GM23338 (cell line): ENCODE measurements around the gene RRBP1. TPM values are rescaled to one million over a fixed set of nuclear protein-coding genes. Genes with fewer than 3 reads are reported as not detected.

Experiments used
- ATAC-seq: fragments of 200-7000 bp; cut with Tn5 transposase; 3 replicates; pipeline ENCODE4 v1.9.1; 2020
- DNase-seq: peaks from one replicate; pipeline ENCODE4 v3.0.0-alpha.2; 2015; ENCODE audit warnings: low spot score
- H2AFZ ChIP-seq: fragments of 200-600 bp; sonication (generic); 2 replicates; pipeline ENCODE4 v1.8.0; 2016; ENCODE audit warnings: antibody characterized with exemption, mild to moderate bottlenecking, moderate library complexity
- H3F3A ChIP-seq: fragments of 200-600 bp; sonication (generic); replicated peaks from 2 replicates; pipeline ENCODE4 v1.8.0; 2017; ENCODE audit warnings: antibody characterized with exemption, mixed run types, low read depth
- H3K27ac ChIP-seq: fragments of 200-600 bp; sonication (generic); 2 replicates; pipeline ENCODE4 v1.6.1; 2016; ENCODE audit warnings: low read depth
- H3K27me3 ChIP-seq: fragments of 200-600 bp; sonication (generic); 2 replicates; pipeline ENCODE4 v1.8.0; 2016; ENCODE audit warnings: mild to moderate bottlenecking, mixed run types, moderate library complexity; ENCODE audit not compliant: insufficient read depth
- H3K36me3 ChIP-seq: fragments of 200-600 bp; sonication (generic); 2 replicates; pipeline ENCODE4 v1.8.0; 2016; ENCODE audit warnings: mild to moderate bottlenecking; ENCODE audit not compliant: insufficient read depth
- H3K4me1 ChIP-seq: fragments of 200-600 bp; sonication (generic); 2 replicates; pipeline ENCODE4 v1.8.0; 2016; ENCODE audit warnings: mild to moderate bottlenecking, moderate library complexity; ENCODE audit not compliant: insufficient read depth
- H3K4me2 ChIP-seq: fragments of 200-600 bp; sonication (generic); 2 replicates; pipeline ENCODE4 v1.7.1; 2017; ENCODE audit warnings: mixed run types
- H3K4me3 ChIP-seq: fragments of 200-600 bp; sonication (generic); 2 replicates; pipeline ENCODE4 v1.6.1; 2016; ENCODE audit warnings: mixed run types
- H3K79me2 ChIP-seq: fragments of 200-600 bp; sonication (generic); replicated peaks from 2 replicates; pipeline ENCODE4 v1.8.0; 2017; ENCODE audit warnings: mild to moderate bottlenecking; ENCODE audit not compliant: insufficient read depth
- H3K9me2 ChIP-seq: fragments of 200-600 bp; sonication (generic); 2 replicates; pipeline ENCODE4 v1.8.0; 2017; ENCODE audit not compliant: insufficient read depth
- H4K20me1 ChIP-seq: fragments of 200-600 bp; sonication (generic); replicated peaks from 2 replicates; pipeline ENCODE4 v1.8.0; 2017; ENCODE audit warnings: mild to moderate bottlenecking; ENCODE audit not compliant: insufficient read depth
- H3K27ac Mint-ChIP-seq: 2 replicates; pipeline ENCODE4 v1.8.0; 2020; ENCODE audit warnings: inconsistent platforms, mild to moderate bottlenecking, moderate library complexity, mixed read lengths
- H3K27me3 Mint-ChIP-seq: 3 replicates; pipeline ENCODE4 v1.8.0; 2022; ENCODE audit warnings: low read depth, mild to moderate bottlenecking, moderate library complexity, mixed read lengths, inconsistent platforms; ENCODE audit not compliant: insufficient read depth, poor library complexity
- H3K36me3 Mint-ChIP-seq: 3 replicates; pipeline ENCODE4 v1.8.0; 2021; ENCODE audit warnings: low read depth, mild to moderate bottlenecking, inconsistent platforms, moderate library complexity, mixed read lengths
- H3K4me1 Mint-ChIP-seq: 3 replicates; pipeline ENCODE4 v1.8.0; 2020; ENCODE audit warnings: mild to moderate bottlenecking, inconsistent platforms, mixed read lengths
- H3K4me3 Mint-ChIP-seq: 3 replicates; pipeline ENCODE4 v1.8.0; 2021; ENCODE audit warnings: moderate library complexity, mild to moderate bottlenecking, inconsistent platforms, mixed read lengths
- H3K9me3 Mint-ChIP-seq: 3 replicates; pipeline ENCODE4 v1.8.0; 2020; ENCODE audit warnings: moderate library complexity, mild to moderate bottlenecking, inconsistent platforms, mixed read lengths
- CREB1 ChIP-seq: fragments of 250-450 bp; sonication (Bioruptor Pico); IDR thresholded peaks from 2 replicates; pipeline ENCODE4 v1.5.0; 2020; ENCODE audit warnings: low read depth, mild to moderate bottlenecking, moderate library complexity
- EZH2phosphoT487 ChIP-seq: fragments of 200-600 bp; sonication (generic); IDR thresholded peaks from one replicate; pipeline ENCODE4 v1.8.1; 2018; ENCODE audit warnings: antibody characterized with exemption; ENCODE audit not compliant: unreplicated experiment
- STAT1 ChIP-seq: IDR thresholded peaks from one replicate; pipeline ENCODE4 v1.6.1; 2016; ENCODE audit warnings: antibody characterized with exemption; ENCODE audit not compliant: unreplicated experiment
- ZNF114 ChIP-seq: fragments of 250-450 bp; sonication (Bioruptor Pico); IDR thresholded peaks from 2 replicates; pipeline ENCODE4 v1.5.0; 2020; ENCODE audit warnings: mild to moderate bottlenecking, moderate library complexity
- ZNF331 ChIP-seq: fragments of 250-450 bp; sonication (Bioruptor Pico); IDR thresholded peaks from 2 replicates; pipeline ENCODE4 v1.5.0; 2020; ENCODE audit warnings: low read depth, mild to moderate bottlenecking, moderate library complexity
- ZNF462 ChIP-seq: fragments of 250-450 bp; sonication (Bioruptor Pico); IDR thresholded peaks from 2 replicates; pipeline ENCODE4 v1.5.0; 2020; ENCODE audit warnings: mild to moderate bottlenecking, moderate library complexity
- polyA plus RNA-seq: library from polyadenylated mRNA; unstranded; fragments of >200 nt; fragmentation: Nextera tagmentation; extraction: Ambion mirVana; gene quantifications from 2 replicates; pipeline ENCODE4 v1.2.1, GENCODE V29; 2016
- total RNA-seq: library from RNA; depleted of rRNA; stranded (reverse); fragments of >200 nt; shearing (Covaris generic); gene quantifications from 2 replicates; pipeline ENCODE4 v1.2.3, GENCODE V29; 2014
- TF ChIP-seq, protein P1 (sequence below): IDR thresholded peaks from 2 replicates; pipeline ENCODE4 v1.6.1; 2016; ENCODE audit warnings: antibody characterized with exemption

The RRBP1 gene
- total and polyA plus RNA-seq, 2 experiments from 2014 or later = 105 to 113 TPM

DNA sequence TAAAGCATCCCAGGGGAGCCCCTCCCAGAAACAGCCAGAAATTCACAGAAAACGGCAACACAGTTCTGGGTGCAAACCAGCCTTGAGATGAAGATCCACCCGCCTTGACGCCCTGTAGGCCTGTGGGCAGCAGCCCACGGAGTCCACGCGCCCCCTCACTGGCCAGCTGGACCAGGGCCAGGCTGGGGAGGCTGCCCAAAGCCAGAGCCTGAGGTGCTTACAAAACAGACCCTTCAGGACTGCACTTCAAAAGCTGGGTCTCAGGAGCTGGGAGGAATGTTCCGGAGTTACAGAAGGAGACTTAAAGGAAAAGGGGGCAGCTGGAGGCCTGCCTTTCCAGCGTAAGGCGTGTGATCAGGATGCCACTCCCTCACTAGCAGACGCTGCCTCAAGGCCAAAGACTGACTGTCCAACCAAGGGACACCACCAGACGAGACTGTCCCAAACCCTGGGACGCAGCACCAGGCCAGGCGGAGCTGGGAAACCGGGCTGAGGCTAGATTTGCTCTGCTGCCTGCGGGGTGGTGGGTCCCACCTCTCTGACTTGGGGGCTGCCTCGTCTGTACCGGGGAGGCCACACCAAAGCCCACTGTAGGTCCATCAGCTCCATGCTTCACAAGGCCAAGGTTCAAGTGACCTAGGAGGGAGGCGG, 48.1 kb downstream of the RRBP1 start:
- H3K9me2 ChIP-seq = no peaks in the 10 kb centered on the region
- peaks cover 14% of the 10 kb centered on the region for H3K27me3 Mint-ChIP-seq
- peaks cover 8% of the 10 kb centered on the region; the same call in 1 of the 2 replicates for H3K36me3 ChIP-seq
- no peak overlapping the region for H2AFZ ChIP-seq
- no peaks in the 10 kb centered on the region; the same call in 2 of the 3 replicates for H3K9me3 Mint-ChIP-seq
- ATAC-seq = no peak
- no peaks in the 10 kb centered on the region for H4K20me1 ChIP-seq
- peaks cover 54% of the 10 kb centered on the region for H3K36me3 Mint-ChIP-seq
- no peak overlapping the region for H3K4me3 Mint-ChIP-seq
- TF ChIP-seq ZNF114 (CRISPR knock-in tag) = no peak
- TF ChIP-seq ZNF462 = no peak
- TF ChIP-seq EZH2phosphoT487 = no peak
- no peak for TF ChIP-seq CREB1 (CRISPR knock-in tag)
- TF ChIP-seq ZNF331 (CRISPR knock-in tag) = no peak
- TF ChIP-seq, protein P1, sequence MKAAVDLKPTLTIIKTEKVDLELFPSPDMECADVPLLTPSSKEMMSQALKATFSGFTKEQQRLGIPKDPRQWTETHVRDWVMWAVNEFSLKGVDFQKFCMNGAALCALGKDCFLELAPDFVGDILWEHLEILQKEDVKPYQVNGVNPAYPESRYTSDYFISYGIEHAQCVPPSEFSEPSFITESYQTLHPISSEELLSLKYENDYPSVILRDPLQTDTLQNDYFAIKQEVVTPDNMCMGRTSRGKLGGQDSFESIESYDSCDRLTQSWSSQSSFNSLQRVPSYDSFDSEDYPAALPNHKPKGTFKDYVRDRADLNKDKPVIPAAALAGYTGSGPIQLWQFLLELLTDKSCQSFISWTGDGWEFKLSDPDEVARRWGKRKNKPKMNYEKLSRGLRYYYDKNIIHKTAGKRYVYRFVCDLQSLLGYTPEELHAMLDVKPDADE = no peak
- TF ChIP-seq STAT1 = no peak
- H3K4me2 ChIP-seq = no peak overlapping the region
- H3K27me3 ChIP-seq = no peaks in the 10 kb centered on the region
- no peaks in the 10 kb centered on the region for H3K79me2 ChIP-seq
- H3K4me1 ChIP-seq = no peaks in the 10 kb centered on the region
- DNase-seq = no peak
- peaks cover 11% of the 10 kb centered on the region; the same call in 2 of the 3 replicates for H3K4me1 Mint-ChIP-seq
- H3K4me3 ChIP-seq = no peak overlapping the region
- no peak overlapping the region for H3K27ac ChIP-seq
- H3F3A ChIP-seq = no peaks in the 10 kb centered on the region
- H3K27ac Mint-ChIP-seq = no peak overlapping the region
